ACHN (cell line): ENCODE measurements around the gene TTC31.
"Not testable (repeated sequence)": the region's sequence is repeated elsewhere in the genome, so short reads cannot be mapped to it uniquely, and the experiment has no call there.

Source experiments
- DNase-seq: peaks from one replicate; pipeline ENCODE4 v3.0.0-alpha.2; 2015
- in situ Hi-C: cut with HindIII; loops from 2 replicates; pipeline ENCODE4 v1.10.0; 2017; ENCODE audit warnings: low sequenced_read_pairs, low pct_ligation_motif_present, low pct_unique_long_range_greater_than_20kb

The TTC31 gene

DNA sequence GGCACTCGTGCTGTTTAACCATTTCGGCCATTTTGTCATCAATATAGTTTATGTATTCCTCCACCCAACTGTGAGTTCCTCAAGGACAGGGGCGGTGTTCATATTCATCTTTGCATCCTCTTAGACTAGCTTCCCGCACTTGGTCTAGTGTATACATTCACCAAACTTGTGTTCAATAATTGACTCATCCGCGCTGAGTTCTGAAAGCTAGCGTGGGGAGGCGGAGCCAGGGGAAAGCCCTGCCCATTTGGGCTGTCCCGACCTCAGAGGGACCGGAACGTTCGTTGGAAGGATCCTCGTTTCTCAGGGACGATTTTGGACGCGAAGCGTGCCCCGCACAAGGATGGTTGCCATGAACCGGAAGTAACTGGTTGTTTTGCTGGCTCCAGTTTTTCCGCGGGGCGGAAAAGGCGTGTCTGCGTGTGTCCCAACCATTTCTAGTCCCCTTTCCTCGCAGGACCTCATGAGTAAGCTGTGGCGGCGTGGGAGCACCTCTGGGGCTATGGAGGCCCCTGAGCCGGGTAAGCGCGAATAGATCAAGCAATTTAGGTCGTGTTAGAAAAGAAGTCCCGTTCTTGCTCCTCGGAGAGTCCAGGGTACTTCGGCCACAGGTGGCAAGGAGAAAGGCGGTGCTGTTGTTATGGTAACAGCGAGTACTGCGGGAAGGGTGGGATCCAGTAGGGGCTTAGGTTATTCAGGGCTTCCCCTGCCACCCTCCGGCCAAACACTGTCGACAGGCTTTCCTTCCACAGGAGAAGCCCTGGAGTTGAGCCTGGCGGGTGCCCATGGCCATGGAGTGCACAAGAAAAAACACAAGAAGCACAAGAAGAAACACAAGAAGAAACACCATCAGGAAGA, 28.0 kb upstream of the TTC31 start, which contains the start of gene INO80B:
INO80B (plus strand) TSS at position 434 of the 858 bp plus-strand sequence; CDS start at position 464, 30 bp downstream.
- DNase-seq: peak; percentile 99
- in situ Hi-C loops: no loop called here

DNA sequence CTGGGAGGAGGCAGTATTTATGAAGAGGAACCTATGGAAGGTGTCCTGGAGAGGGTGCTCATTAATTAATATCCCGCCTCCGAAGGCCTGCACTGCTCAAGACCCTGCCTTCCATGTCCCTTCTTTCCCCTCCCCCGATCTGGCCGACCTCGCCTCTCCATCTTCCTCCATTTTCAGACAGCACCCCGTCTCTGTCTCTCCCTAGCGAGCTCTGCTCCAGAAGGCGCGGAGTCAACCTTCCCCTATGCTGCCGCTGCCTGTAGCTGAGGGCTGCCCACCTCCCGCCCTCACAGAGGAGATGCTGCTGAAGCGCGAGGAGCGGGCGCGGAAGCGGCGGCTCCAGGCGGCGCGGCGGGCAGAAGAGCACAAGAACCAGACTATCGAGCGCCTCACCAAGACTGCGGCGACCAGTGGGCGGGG, 25.7 kb upstream of the TTC31 start:
- DNase-seq: no peak
- in situ Hi-C loops: no loop called here

DNA sequence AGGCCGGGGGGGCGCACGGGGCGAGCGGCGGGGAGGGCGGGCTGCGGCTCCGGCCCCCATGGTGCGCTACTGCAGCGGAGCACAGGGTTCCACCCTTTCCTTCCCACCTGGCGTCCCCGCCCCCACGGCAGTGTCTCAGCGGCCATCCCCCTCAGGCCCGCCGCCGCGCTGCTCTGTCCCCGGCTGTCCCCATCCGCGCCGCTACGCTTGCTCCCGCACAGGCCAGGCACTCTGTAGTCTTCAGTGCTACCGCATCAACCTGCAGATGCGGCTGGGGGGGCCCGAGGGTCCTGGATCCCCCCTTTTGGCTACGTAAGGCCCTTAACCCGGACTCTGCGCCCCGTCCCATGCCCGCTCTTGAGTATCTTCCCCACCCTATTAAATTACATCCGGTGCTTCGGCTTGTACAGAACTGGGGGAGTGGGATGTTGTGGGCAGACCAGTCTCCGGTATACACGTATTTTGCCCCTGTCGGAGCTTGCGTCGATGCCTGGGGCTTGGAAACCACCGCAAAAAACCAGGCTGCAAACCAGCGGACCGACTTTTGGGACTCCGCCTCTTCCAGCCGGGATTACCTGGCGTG, 25.2 kb upstream of the TTC31 start:
- in situ Hi-C loops: no loop called here
- DNase-seq: peak; percentile 71

DNA sequence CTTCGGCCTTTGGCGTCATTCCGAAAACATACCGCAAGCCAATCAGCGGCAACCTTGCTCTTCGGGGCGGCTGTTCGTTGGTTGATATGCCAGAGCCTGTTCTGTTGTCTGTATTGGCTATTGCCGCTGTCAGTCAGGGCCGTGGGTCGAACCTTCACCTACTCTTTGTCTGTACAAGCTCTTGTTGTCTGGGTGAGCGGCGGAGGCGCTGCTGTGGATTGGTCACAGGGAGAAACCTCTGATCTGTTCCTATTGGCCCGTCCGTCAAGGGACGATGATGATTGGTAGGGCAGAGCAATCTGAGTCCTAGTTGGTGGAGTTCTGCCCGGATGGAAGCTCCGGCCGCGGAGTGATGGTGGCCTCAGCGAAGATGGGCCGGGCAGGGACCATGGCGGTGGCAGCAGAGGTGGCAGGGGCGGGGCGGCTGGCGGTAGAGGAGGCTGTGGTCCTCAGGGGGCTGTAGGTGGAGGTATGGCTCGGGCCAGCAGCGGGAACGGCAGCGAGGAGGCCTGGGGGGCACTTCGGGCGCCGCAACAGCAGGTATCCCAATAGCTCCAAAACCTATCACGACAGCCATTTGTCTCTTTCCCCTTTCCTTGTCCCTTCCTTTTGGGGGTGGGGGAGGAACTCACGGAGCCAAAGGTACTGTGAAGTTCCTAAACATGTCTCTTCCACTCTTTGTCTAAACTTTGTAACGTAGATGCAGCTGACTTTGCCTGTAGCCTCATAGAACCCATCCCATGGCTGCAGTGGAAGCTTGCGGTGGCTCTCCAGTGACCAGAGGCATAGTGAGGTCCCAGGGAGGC, 24.5 kb upstream of the TTC31 start, which contains the start of gene WBP1:
WBP1 (plus strand) TSS at position 307 of the 806 bp plus-strand sequence; CDS start at position 472, 165 bp downstream.
- peak; percentile 100 for DNase-seq
- in situ Hi-C loops: no loop called here

DNA sequence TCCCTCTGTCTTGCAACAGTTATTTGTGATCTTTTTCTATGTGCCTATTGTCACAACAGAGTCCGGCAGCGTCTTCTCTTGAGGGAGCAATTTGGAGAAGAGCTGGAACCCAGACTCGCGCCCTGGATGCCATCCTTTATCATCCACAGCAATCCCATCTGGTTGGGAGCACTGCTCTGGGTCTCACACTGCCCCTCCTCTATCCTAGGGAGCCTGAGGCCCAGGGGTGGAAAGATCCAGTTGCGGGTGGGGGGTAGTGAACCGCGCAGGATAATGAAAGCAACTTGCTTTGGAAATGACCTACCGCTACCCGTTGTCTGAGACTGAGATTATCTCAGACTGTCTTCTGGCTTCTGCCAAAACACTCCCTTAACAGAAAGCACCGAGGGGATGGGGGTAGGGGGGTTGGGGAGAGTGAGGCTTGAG, 23.9 kb upstream of the TTC31 start:
- DNase-seq: no peak
- in situ Hi-C loops: no loop called here

DNA sequence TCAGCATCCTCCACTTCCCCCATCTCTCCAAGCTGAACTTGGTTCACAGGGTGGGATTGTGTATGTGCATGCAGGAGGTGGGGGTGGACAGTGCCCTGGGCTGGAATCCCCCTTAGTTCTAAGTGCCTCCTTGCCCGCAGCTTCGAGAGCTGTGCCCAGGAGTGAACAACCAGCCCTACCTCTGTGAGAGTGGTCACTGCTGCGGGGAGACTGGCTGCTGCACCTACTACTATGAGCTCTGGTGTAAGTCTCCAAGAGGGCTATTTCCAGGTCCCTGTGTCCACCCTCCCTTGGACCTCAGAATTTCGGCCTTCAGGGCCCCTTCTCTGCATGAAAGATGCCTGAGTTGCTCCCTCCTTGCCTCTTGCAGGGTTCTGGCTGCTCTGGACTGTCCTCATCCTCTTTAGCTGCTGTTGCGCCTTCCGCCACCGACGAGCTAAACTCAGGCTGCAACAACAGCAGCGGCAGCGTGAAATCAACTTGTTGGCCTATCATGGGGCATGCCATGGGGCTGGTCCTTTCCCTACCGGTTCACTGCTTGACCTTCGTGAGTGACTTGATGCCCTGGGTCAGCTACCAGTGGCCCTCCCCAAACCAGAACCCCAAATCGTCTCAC, 23.3 kb upstream of the TTC31 start:
- in situ Hi-C loops, DNase-seq: not testable (repeated sequence)

DNA sequence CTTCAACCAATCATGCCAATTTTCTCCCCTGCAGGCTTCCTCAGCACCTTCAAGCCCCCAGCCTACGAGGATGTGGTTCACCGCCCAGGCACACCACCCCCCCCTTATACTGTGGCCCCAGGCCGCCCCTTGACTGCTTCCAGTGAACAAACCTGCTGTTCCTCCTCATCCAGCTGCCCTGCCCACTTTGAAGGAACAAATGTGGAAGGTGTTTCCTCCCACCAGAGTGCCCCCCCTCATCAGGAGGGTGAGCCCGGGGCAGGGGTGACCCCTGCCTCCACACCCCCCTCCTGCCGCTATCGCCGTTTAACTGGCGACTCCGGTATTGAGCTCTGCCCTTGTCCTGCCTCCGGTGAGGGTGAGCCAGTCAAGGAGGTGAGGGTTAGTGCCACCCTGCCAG, 22.7 kb upstream of the TTC31 start:
- in situ Hi-C loops: not testable (repeated sequence)

DNA sequence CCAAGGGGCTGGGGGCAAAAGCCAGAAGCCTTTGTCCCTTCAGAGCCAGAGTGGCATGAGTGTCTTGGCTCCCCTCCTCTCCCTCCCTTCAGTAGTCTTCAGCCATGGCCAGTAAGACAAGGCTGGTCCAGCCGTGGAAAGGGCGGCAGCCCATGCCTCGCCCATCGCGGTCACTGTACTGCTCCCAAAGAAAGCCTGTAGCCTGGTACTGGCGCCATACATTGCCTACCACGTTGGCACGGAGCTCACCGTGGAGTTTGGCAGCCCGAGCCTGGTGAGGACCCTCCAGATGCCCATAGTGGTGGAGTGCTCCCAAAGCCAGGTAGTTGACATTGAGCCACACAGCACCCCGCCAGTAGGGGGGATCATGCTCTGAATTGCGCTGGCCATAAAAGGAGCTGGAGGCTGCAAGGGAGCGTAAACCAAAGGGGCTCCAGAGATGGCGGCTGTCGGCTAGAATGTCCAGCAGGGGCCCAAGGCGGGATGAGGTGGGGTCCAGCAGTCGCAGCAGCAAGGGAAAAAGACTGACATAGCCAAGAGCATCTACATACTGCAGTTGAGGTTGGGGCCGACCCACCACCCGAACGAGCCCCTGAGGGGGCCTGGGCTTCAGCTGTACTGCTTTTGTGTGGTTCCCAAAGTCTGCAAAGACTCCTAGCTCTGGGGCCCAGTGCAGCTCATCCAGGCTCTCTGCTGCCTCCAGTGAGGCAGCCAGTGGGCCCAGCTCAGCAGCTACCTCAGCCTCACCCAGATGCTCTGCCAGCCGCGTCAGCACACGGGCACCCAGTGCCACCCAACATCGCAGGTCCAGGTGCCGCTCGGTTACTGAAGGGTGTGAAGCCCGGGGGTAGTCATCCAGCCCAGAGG, 21.5 kb upstream of the TTC31 start:
- no peak for DNase-seq
- in situ Hi-C loops: no loop called here

More for the DNA sequence above, 22.7 kb upstream of the TTC31 start:
- not testable (repeated sequence) for DNase-seq

DNA sequence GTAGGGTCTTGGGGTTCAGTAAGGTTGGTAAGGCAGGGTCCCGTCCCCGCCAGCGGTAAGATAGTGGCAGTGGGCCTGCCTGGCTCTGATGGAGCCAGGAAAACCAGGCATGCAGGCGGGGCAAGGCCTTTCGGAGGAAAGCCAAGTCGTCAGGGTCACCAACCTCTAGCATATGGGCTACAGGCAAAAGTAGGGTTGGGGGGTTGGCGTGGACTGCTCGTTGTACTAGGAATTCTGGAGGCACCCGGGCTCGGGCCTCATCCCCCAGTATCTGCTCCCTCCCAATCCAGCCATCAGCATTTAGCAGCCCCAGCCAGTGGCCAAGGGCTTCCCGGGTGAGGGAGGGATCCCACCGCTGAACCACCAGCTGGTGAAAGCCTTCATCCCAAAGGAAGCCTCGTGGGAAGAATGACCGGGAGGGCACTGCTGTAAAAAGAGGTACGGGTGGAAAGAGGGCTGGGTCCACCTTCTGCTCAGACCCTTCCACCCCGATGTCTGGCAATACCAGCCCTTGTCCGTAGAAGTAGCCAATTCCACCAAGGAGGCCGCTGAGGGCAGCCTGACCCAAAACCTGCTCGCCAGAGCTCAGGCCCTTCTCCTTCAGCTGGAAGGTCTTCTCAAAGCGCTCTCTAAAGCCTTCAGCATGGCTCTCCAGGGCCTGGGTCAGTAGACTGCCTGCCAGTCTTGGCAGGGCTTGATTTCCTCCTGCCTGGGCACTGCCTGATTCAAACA, 20.7 kb upstream of the TTC31 start:
- in situ Hi-C loops: no loop called here
- no peak for DNase-seq

DNA sequence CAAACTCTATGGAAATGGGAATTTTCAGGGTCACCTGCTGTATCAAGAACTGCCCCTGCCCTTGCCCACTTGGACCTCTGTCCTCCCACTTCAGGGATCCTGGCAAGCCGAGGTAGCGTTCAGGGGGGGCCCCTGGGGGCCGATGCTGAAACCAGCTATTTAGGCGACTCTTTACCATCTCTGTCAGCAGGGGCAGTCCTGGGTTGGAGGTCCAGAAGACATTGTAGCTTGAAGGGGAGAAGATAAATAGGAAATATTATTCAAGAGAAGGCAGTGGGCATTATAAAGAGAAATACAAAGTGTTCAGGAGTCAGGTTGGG, 20.1 kb upstream of the TTC31 start:
- in situ Hi-C loops: no loop called here

DNA sequence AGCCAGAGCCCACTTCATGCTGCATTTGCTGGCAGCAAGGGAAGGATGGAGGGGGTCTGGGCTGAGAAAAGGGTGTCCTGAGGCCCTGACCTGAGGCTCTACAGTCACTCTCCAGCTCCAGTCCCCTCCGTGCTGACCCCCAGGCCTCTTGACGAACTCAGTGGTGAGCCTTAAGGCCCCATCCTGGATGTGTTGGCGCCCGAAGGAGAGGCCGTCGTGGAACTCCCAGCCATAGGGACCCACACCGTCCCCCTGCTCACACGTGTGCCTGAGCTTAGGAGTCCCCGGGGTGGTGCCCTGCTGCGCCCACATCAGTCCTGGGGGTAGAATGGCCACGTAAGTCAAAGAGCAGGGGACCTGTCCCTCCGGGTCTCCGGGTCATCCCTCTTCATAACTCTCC, 18.5 kb upstream of the TTC31 start:
- DNase-seq: no peak
- in situ Hi-C loops: no loop called here

More for the DNA sequence above, 20.1 kb upstream of the TTC31 start:
- DNase-seq: no peak

DNA sequence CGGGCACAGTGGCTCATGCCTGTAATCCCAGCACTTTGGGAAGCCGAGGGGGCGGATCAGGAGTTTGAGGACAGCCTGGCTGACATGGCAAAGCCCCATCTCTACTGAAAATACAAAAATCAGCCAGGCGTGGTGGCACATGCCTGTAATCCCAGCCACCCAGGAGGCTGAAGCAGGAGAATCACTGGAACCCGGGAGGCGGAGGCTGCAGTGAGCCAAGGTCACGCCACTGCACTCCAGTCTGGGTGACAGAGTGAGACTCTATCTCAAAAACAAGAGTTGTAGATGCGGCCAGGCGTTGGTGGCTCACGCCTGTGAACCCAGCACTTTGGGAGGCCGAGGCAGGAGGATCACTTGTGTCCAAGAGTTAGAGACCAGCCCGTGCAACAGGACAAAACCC, 12.1 kb upstream of the TTC31 start:
- in situ Hi-C loops, DNase-seq: not testable (repeated sequence)

DNA sequence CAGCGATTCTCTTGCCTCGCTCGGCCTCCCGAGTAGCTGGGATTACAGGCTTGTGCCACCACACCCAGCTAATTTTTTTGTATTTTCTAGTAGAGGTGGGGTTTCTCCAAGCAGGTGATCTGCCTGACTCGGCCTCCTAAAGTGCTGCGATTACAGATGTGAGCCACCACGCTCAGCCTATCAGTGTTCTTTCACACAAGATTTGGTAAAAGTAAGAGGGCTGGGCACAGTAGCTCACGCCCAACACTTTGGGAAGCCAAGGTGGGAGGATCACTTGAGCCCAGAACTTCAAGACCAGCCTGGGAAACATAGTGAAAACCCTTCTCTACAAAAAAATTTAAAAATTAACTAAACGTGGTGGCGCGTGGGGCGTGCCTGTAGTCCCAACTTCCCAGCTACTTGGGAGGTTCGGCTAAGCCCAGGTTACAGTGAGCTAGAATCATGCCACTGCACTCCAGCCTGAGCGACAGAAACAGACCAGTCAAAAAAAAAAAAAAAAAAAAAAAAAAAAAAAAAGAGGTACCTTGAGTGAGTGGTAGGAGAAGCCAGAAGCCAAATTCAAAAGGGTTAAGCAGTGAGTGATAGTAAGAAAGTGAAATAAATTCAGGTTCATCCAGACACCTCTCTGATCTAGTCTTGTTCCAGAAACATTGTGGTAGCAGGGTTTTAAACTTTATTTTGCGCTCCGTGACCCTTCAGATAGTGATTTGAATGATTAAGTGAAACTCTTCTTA, 11.4 kb upstream of the TTC31 start:
- peak; percentile 12 for DNase-seq

DNA sequence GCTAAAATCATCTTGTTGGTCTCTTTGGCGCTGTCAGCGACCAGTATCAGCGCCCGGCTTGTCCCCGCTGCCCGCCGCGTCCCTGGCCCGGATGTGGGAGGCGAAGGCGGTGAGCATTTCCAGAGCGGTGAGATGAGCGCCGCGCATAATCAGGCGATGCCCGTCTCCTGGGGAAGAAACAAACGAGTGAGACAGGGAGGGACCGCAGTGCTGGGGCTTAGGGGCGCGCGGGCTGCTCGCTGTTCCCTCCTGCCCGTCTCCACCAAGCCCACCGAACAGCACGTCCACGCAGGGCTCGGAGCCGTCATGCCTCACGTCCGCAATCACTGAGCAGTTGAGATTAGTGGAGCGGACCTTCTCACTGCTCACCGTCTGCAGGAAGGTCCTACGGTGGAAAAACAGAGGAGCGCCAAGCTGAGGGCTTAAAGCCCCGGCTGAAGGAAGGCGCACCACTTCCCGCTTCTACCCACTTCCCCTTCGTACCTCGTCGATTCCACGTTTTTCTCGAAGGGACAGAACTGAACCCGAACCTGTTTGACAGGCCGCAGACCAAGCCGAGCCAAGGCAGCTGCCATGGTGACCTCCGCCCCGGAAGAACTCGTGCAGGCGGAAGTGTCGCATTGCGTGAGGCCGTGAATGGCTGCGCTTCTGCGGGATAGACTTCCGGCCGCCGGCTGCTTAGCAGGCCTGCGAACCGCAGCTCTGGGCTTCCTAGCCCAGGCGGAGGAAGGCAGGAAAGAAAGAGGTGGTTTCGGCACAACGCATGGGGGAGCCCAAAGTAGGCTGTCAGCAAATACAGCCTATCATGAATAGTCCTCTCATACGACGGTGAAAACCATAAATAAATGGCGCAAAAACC, 10.6 kb upstream of the TTC31 start, which contains the start of gene MRPL53:
MRPL53 (minus strand) TSS at position 595 of the 859 bp plus-strand sequence; CDS start at position 575, 20 bp downstream.
- in situ Hi-C loops: no loop called here
- peak; percentile 96 for DNase-seq

More for the DNA sequence above, 11.4 kb upstream of the TTC31 start:
- in situ Hi-C loops: no loop called here

DNA sequence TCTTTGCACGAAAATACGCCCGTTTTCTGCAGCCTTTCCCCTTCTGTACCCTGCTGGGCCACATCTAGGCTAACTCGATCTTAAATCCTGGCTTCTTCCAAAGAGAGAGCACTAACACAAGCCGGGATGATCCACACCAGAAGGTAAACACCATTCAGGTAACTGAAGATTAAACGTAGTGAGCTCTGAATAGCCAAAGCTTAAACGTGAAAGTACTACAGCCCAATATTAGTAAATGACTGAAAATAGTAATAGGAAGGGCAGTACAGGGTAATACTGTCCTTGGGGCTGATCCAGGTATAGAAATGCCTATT, 10.0 kb upstream of the TTC31 start:
- in situ Hi-C loops: no loop called here
- DNase-seq: no peak

DNA sequence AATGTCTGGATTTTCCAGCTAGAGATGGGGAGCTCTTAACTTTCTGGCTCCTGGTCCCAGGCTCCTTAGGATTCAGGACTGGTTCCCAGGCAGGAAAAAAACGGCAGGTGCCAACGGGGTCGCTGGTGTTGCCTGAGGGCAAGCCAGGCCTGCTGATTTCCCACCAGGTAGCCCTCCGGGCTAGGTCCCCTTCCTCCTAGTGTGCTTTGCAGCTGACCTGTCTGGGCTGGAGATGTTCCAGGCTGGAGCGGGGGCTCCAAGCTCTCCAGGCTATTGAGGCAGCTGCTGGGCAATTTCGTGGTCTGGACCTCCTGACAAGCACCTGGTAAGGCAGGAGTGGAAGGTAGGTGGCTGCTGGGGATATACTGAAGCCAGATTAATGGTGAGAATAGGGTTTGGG, 8.4 kb upstream of the TTC31 start:
- no peak for DNase-seq
- in situ Hi-C loops: no loop called here
